Thyroid gland (tissue), 4 donors: ENCODE results near the gene PCDHA1. TPM values are rescaled to one million over a fixed set of nuclear protein-coding genes. Genes with fewer than 3 reads are reported as not detected.
A peak's percentile ranks its signal among the peaks of the same experiment; 100 is the strongest.

ENCODE experiments used
- DNase-seq, 2 donors: peaks; one replicate each; pipeline ENCODE4 v3.0.0-alpha.2; 2019
- H3K27ac ChIP-seq, 3 donors: fragments of 200-600 bp; sonication (generic); 1 replicate in 2 of 3; 2 replicates in 1 of 3; pipeline ENCODE4 v1.5.1; 2016 to 2019; ENCODE audit warnings: mild to moderate bottlenecking in 1 of 3, moderate library complexity in 1 of 3
- H3K27me3 ChIP-seq: fragments of 200-600 bp; sonication (generic); one replicate; pipeline ENCODE4 v1.5.1; 2019
- H3K36me3 ChIP-seq, 2 donors: fragments of 200-600 bp; sonication (generic); one replicate each; pipeline ENCODE4 v1.5.1; 2016 to 2019
- H3K4me1 ChIP-seq, 2 donors: fragments of 200-600 bp; sonication (generic); one replicate each; pipeline ENCODE4 v1.5.1; 2017 to 2019
- H3K4me3 ChIP-seq, 3 donors: fragments of 200-600 bp; sonication (generic); replicated peaks in 1 of 3; 1 replicate in 2 of 3; 2 replicates in 1 of 3; pipeline ENCODE4 v1.5.1; 2016; ENCODE audit warnings: mild to moderate bottlenecking in 1 of 3
- H3K9me3 ChIP-seq: fragments of 200-600 bp; sonication (generic); one replicate; pipeline ENCODE4 v1.5.1; 2017
- POLR2A ChIP-seq, 2 donors: fragments of 450-650 bp; IDR thresholded peaks; one replicate each; pipeline ENCODE4 v1.6.1; 2017; ENCODE audit warnings: antibody characterized with exemption in 2 of 2, mild to moderate bottlenecking in 2 of 2, moderate library complexity in 1 of 2
- WGBS, 2 donors: methylation state at CpG; one replicate each; pipeline ENCODE4 v1.1.5; 2017; 5-methylcytosine and 5-hydroxymethylcytosine counted together
- intact Hi-C: fragments of 100-400 bp; cut with DNase I; formaldehyde crosslinking; loops from one replicate; pipeline ENCODE4 v1.15.1; 2023
- total RNA-seq, 4 donors: library from RNA; depleted of rRNA; stranded (reverse); fragments of >200 nt; gene quantifications; one replicate each; pipeline ENCODE4 v1.2.3, GENCODE V29; 2016
- TF ChIP-seq, protein P1 (sequence below), 6 experiments: fragments of 200-600 bp in 3 of 6; fragments of 450-650 bp in 3 of 6; sonication (generic) in 3 of 6; IDR thresholded peaks; one replicate each; pipeline ENCODE4 v1.5.1; 2016 to 2019; ENCODE audit warnings: antibody characterized with exemption in 6 of 6, mild to moderate bottlenecking in 2 of 6, inconsistent platforms in 1 of 6, moderate library complexity in 1 of 6

The PCDHA1 gene
- total RNA-seq, 4 donors from 2014 or later, result 0.13 TPM; not detected in 3

DNA sequence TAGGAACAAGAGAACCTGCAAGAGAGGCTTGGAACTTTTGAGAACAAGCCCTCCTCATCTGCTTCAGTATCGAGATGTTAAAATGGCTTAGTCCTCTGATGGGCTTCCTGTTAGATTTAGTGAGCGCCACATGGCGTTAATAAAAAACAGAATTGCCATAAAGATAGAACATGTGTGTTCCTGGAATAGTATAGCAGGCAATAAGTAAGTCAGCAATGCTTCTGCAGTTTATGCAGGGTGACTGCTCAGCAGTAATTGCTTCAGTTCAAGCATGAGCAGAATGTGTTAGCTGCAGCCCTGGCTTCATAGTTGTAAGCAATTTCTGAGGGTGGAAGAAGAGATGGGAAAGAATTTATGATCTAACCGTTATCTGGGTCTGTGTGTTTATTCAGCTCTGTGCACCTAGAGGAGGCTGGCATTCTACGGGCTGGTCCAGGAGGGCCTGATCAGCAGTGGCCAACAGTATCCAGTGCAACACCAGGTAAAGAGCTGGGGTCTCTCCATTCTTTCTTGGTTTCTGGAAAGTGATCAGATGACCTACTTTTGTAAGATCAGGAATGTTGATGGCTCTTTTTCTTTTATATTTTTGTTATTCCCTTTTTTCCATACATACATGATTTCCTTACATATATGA lies 196.3 kb downstream of the PCDHA1 start:
- TF ChIP-seq, protein P1, sequence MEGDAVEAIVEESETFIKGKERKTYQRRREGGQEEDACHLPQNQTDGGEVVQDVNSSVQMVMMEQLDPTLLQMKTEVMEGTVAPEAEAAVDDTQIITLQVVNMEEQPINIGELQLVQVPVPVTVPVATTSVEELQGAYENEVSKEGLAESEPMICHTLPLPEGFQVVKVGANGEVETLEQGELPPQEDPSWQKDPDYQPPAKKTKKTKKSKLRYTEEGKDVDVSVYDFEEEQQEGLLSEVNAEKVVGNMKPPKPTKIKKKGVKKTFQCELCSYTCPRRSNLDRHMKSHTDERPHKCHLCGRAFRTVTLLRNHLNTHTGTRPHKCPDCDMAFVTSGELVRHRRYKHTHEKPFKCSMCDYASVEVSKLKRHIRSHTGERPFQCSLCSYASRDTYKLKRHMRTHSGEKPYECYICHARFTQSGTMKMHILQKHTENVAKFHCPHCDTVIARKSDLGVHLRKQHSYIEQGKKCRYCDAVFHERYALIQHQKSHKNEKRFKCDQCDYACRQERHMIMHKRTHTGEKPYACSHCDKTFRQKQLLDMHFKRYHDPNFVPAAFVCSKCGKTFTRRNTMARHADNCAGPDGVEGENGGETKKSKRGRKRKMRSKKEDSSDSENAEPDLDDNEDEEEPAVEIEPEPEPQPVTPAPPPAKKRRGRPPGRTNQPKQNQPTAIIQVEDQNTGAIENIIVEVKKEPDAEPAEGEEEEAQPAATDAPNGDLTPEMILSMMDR (IDR thresholded peaks at IDR 0.05), result no peak
- TF ChIP-seq POLR2A (IDR thresholded peaks at IDR 0.05), result no peak

DNA sequence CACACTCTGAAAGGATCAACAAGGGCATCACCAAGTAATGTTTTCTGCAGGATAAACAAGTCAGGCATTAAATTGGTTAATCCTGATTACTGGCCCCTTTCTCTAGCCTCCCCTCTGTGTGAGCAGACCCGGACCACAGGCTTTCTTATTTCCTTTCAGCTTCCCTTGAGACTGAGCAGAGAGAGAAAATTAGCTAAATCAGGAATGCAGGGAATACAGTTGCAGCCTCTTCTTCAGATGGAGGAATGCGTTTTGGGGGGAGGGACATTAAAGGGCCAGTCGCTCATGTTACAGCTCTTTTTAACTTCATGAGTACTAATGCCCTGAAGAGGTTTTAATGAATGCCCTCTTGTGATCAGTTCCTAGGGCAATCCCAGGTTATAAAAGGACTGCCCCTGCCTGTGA lies 200.2 kb downstream of the PCDHA1 start:
- Histone ChIP-seq H3K4me1 (peaks cover 6 to 11% of the 10 kb centered on the region in 2 donors), H3K4me3 (no peak overlapping the region), H3K27ac (no peak overlapping the region), H3K27me3 (no peaks in the 10 kb centered on the region), H3K36me3 (no peaks in the 10 kb centered on the region), H3K9me3 (no peaks in the 10 kb centered on the region)
- 15 to 21% methylated on average over 3 of the region's 3 CpGs for WGBS, 2 donors
- intact Hi-C loops, result no loop called here
- DNase-seq, result no peak
- TF ChIP-seq POLR2A (IDR thresholded peaks at IDR 0.05), result no peak
- TF ChIP-seq, protein P1 (IDR thresholded peaks at IDR 0.05), result no peak

More for the DNA sequence above, 196.3 kb downstream of the PCDHA1 start:
- Histone ChIP-seq H3K27me3 (no peaks in the 10 kb centered on the region), H3K27ac (no peak overlapping the region), H3K9me3 (no peaks in the 10 kb centered on the region), H3K4me3 (no peak overlapping the region), H3K4me1 (no peaks in the 10 kb centered on the region), H3K36me3 (no peaks in the 10 kb centered on the region)
- no peak for DNase-seq
- WGBS, 2 donors, result 85 to 87% methylated on average over 5 of the region's 5 CpGs
- intact Hi-C loops, result no loop called here

DNA sequence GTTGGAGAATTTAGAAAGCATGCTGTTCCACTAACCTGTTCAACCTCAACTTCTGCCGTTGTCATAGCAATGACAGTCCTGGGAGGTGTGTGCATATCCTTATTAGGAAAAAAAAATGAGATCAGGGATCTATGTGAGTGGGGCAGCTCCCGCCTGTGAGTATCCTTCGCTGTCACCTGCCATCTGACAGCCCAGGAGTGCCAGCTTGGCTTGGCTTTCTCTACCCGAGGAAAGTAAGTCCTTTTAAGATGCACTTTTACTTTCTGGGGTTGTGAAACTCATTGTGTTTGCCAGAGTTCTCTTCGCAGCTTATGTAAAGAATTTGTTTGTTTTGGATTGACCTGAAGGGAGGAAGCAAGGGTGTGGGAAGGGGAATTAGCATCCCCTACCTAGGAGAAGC lies 202.2 kb downstream of the PCDHA1 start:
- 43 to 44% methylated on average over 5 of the region's 5 CpGs for WGBS, 2 donors
- Histone ChIP-seq H3K9me3 (no peaks in the 10 kb centered on the region), H3K4me3 (no peak overlapping the region), H3K4me1 (peaks cover 6 to 11% of the 10 kb centered on the region in 2 donors), H3K27me3 (no peaks in the 10 kb centered on the region), H3K27ac (no peak overlapping the region), H3K36me3 (no peaks in the 10 kb centered on the region)
- peak in 1 of 2 donors; percentile 47 for DNase-seq
- TF ChIP-seq, protein P1 (IDR thresholded peaks at IDR 0.05), result no peak
- TF ChIP-seq POLR2A (IDR thresholded peaks at IDR 0.05), result no peak
- intact Hi-C loops, result no loop called here

DNA sequence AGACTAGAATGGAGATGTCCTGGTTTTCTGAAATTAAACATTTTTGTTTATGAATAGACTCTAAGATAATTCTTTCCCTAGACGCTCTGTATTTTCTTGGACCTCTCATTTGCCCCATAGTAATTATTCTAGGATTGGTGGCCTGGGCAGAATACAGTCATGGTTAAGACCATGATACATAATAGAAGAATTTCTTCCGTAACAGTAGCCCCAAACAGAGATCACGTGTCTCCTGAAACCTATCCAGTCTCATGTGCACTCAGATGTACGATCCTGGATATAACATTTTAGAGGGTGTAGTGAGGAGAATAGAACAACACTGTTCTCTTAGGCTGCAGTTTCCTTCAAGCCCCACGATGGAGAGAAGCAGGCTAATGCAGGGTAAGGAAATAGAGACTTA lies 202.7 kb downstream of the PCDHA1 start:
- Histone ChIP-seq H3K27ac (peak overlapping the region in 1 of 3 donors; percentile 22), H3K27me3 (no peaks in the 10 kb centered on the region), H3K9me3 (no peaks in the 10 kb centered on the region), H3K4me1 (peaks cover 6 to 11% of the 10 kb centered on the region in 2 donors), H3K4me3 (no peak overlapping the region), H3K36me3 (no peaks in the 10 kb centered on the region)
- no peak for DNase-seq
- 79 to 84% methylated on average over 5 of the region's 5 CpGs for WGBS, 2 donors
- TF ChIP-seq, protein P1 (IDR thresholded peaks at IDR 0.05), result no peak
- no peak for TF ChIP-seq POLR2A (IDR thresholded peaks at IDR 0.05)
- intact Hi-C loops, result no loop called here

DNA sequence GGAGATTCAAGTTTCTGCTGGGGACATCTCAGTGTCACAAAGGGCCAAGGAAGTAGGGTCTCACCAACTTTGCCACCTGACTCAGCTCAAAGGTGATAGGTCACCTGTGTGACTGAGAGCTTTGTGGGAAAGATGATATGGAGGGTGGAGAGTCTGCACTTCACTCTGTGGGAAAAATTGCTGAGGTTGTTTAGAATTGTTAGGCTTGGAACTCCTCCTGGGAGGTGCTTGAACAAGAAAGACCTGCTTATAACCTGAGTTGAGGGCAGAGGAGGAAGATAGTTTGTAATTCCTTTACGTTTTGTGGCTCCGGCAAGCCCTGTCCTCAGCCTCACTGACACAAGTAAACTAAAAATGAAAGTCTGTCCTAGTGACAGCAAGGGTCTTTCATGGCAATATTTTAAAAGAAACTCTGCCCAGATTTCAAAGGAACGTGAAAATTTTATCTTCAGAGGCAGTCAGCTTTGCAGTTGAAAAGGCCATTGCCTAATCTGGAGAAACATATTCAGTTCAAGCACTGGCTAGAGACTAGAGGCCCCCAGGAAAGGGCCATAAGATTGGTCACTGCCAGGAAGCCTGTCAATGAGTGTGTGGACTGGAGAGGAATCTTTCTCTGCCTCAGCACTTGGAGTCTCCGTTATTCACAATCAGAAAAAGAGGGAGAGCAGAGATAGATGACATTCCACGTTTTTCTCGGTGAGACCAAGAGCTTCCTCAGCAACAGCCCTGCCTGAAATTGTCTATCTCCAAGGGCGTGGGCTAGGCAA lies 203.5 kb downstream of the PCDHA1 start:
- H3K9me3 ChIP-seq, result no peaks in the 10 kb centered on the region
- DNase-seq, result no peak
- intact Hi-C loops, result no loop called here
- H3K4me3 ChIP-seq, result no peak overlapping the region
- H3K36me3 ChIP-seq, result no peaks in the 10 kb centered on the region
- TF ChIP-seq POLR2A (IDR thresholded peaks at IDR 0.05), result no peak
- TF ChIP-seq, protein P1 (IDR thresholded peaks at IDR 0.05), result no peak
- H3K27me3 ChIP-seq, result no peaks in the 10 kb centered on the region
- H3K27ac ChIP-seq, result peak overlapping the region in 2 of 3 donors; percentile 22 to 38
- 39 to 64% methylated on average over 7 of the region's 7 CpGs for WGBS, 2 donors
- peaks cover 6 to 11% of the 10 kb centered on the region in 2 donors for H3K4me1 ChIP-seq
